GM19239 (cell line): ENCODE data around the gene STX8.
A peak's percentile ranks its signal among the peaks of the same experiment; 100 is the strongest.
"Not testable (repeated sequence)": the region's sequence is repeated elsewhere in the genome, so short reads cannot be mapped to it uniquely, and the experiment has no call there.

Experiments used
- DNase-seq: peaks from one replicate; pipeline ENCODE4 v3.0.0; 2011; ENCODE audit warnings: low spot score; ENCODE audit not compliant: insufficient read length
- FAIRE-seq: peaks from 2 replicates; lab custom pipeline; 2011; peaks lifted over from hg19 to GRCh38; lab: Jason Lieb, UNC

STX8 gene

GRCh38 chr17:9409878-9410277, 165.7 kb downstream of the STX8 start:
- no peak for FAIRE-seq
- no peak for DNase-seq

GRCh38 chr17:9408868-9409829, 166.5 kb downstream of the STX8 start:
- no peak for DNase-seq
- FAIRE-seq, result no peak

- FAIRE-seq, result no peak
- no peak for DNase-seq
These were observed 167.2 kb downstream of the STX8 start for GRCh38 chr17:9408381-9408780.

- DNase-seq (no peak), FAIRE-seq (no peak)
These were observed 169.5 kb downstream of the STX8 start for GRCh38 chr17:9406046-9406606.

- DNase-seq, result no peak
- FAIRE-seq, result no peak
These were observed 172.4 kb downstream of the STX8 start for GRCh38 chr17:9403257-9403656.

- DNase-seq (peak; percentile 7), FAIRE-seq (peak; percentile 85)
These were observed 172.9 kb downstream of the STX8 start for GRCh38 chr17:9402590-9403199.

- FAIRE-seq (no peak), DNase-seq (no peak)
These were observed 174.2 kb downstream of the STX8 start for GRCh38 chr17:9401434-9401833.

GRCh38 chr17:9389111-9389527, 186.5 kb downstream of the STX8 start:
- DNase-seq (peak; percentile 30), FAIRE-seq (peak; percentile 90)

GRCh38 chr17:9386401-9386800, 189.2 kb downstream of the STX8 start:
- FAIRE-seq (no peak), DNase-seq (no peak)

GRCh38 chr17:9383826-9384225, 191.8 kb downstream of the STX8 start:
- DNase-seq, result no peak
- no peak for FAIRE-seq

- no peak for DNase-seq
- no peak for FAIRE-seq
These were observed 193.0 kb downstream of the STX8 start for GRCh38 chr17:9382626-9383025.

GRCh38 chr17:9381068-9381467, 194.6 kb downstream of the STX8 start:
- FAIRE-seq (no peak), DNase-seq (no peak)

GRCh38 chr17:9380361-9380760, 195.3 kb downstream of the STX8 start:
- no peak for FAIRE-seq
- no peak for DNase-seq

- not testable (repeated sequence) for FAIRE-seq, DNase-seq
These were observed 199.4 kb downstream of the STX8 start for GRCh38 chr17:9376177-9376576.

- FAIRE-seq, result no peak
- no peak for DNase-seq
These were observed 204.6 kb downstream of the STX8 start for GRCh38 chr17:9371019-9371418.

- DNase-seq, result no peak
- FAIRE-seq, result no peak
These were observed 205.2 kb downstream of the STX8 start for GRCh38 chr17:9370467-9370866.

GRCh38 chr17:9368631-9369030, 207.0 kb downstream of the STX8 start:
- FAIRE-seq, result no peak

GRCh38 chr17:9367156-9367555, 208.5 kb downstream of the STX8 start:
- FAIRE-seq (no peak), DNase-seq (no peak)

More at GRCh38 chr17:9368631-9369030, 207.0 kb downstream of the STX8 start:
- DNase-seq, result no peak

GRCh38 chr17:9364837-9365430, 210.7 kb downstream of the STX8 start:
- no peak for FAIRE-seq
- no peak for DNase-seq

GRCh38 chr17:9363440-9364350, 211.9 kb downstream of the STX8 start:
- no peak for DNase-seq

More at GRCh38 chr17:9363440-9364350, 211.9 kb downstream of the STX8 start:
- FAIRE-seq, result no peak
